GM12873 (cell line): ENCODE results near the gene CROCC.

Experiments
- TF ChIP-seq, protein P1 (sequence below): IDR thresholded peaks from 2 replicates; pipeline ENCODE4 v1.5.1; 2012; ENCODE audit warnings: low read depth, mild to moderate bottlenecking, moderate library complexity, low read length, control low read depth; ENCODE audit not compliant: insufficient read depth; ENCODE audit errors: missing control alignments

The CROCC gene

DNA sequence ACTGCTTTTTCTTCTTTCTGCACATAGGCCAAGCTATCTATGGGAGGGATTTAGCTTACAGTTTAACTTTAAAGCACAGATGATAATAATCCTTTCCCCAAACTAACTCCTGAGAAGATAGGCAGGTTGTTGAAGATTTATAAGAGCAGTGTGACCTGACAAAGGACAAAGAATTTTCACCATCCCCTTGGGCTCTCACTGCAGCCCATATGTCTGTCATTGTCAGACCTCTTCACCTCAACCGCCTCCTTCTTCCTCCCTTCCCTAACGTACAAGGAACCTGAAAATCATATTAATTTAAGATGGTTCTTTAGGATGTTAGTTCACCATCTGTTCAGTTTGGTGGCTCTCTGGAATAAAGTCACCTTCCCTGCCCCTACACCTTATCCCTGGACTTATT lies 21.0 kb upstream of the CROCC start:
- TF ChIP-seq, protein P1, sequence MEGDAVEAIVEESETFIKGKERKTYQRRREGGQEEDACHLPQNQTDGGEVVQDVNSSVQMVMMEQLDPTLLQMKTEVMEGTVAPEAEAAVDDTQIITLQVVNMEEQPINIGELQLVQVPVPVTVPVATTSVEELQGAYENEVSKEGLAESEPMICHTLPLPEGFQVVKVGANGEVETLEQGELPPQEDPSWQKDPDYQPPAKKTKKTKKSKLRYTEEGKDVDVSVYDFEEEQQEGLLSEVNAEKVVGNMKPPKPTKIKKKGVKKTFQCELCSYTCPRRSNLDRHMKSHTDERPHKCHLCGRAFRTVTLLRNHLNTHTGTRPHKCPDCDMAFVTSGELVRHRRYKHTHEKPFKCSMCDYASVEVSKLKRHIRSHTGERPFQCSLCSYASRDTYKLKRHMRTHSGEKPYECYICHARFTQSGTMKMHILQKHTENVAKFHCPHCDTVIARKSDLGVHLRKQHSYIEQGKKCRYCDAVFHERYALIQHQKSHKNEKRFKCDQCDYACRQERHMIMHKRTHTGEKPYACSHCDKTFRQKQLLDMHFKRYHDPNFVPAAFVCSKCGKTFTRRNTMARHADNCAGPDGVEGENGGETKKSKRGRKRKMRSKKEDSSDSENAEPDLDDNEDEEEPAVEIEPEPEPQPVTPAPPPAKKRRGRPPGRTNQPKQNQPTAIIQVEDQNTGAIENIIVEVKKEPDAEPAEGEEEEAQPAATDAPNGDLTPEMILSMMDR = no peak

DNA sequence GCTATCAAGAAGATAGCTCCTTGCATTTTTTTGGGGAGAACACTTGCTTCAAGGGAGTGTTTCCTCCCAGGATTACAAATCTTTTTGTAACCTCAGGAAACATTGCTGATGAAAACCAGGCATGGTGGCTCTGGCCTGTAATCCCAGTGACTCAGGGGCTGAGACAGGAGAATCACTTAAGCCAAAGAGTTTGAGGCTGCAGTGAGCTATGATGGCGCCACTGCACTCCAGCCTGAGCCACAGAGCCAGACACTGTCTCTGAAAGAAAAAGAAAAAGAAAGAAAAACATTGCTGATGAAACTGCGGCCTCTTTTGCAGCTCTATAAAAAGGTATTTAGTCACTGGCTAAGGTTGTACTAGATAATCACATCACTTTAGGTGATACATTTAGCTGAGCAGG lies 18.7 kb upstream of the CROCC start:
- TF ChIP-seq, protein P1 = no peak

DNA sequence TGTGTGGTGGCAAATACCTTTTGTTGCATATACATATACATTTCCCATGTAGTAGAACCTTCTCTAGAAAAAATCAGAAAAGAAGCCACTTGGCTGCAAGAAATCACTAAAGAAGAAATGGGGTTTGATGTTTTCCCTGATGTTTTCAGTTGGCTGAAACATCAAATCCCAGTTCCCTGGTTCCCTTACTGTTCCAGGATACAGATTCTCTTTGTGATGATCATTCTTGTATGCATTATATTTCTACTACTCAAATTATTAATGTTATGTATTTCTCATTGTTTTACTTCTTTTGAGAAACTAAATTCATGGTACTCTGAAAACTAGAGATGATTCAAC lies 18.3 kb upstream of the CROCC start:
- TF ChIP-seq, protein P1 = no peak

DNA sequence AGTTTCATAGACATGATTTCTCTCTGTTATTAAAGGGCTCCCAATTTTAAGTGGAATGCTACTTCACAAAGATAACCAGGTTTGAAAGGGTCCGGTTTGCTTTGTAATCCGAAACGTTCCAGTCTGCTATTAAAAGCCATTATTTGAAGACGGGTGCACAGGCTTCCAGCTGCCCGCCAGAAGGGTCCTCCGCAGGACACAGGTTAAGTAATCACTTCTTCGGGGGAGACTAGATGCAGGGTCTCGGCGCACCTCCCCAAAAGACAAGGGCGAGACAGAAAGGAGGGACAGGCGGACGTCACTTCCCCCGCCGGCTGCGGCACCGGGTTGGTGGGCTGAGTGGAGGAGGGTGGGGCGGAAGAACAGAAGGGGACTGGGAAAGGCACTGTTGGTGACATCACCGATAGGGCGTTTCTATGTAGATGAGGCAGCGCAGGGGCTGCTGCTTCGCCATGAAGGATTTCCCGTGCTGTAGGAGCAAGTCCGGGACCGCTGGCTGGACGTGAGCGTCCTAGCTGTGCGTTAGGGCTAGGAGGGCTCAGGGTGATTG lies 17.1 kb upstream of the CROCC start:
- TF ChIP-seq, protein P1 = no peak

DNA sequence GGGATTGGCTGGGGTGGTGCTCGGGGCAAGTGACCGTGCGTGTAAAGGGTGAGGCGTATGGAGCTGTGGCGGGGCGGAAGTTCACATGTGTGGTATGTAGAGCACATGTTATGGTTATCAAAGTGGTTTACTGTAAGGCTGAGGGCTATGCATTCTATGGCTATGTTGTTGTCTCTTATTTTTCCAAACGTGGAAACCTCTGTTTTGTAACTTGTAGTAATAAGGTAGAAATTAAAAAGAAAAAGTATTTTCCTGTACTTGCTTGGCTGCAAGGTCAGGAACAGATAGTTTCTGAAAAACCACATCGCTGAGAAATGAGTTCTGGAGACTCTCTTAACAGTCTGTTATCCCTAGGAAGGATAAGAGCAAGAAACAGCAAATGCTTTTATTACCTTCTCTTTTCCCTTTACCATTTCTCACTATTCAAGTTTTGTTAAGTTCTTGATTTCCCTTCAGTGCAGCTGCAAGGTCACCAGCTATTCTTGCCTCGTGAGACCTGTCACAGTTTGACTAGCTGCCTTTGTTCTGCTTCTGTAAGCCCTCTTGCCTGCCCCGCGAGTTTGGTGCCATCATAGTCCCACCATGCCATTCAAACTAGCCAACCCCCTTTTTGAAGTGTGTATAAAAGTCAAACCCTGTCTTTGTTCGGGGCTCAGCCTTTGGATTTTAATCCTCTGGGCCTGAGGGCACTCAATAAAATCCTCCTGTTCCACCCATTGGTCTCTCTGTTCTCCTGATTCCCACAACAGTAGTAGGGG lies 16.4 kb upstream of the CROCC start:
- TF ChIP-seq, protein P1 = no peak

DNA sequence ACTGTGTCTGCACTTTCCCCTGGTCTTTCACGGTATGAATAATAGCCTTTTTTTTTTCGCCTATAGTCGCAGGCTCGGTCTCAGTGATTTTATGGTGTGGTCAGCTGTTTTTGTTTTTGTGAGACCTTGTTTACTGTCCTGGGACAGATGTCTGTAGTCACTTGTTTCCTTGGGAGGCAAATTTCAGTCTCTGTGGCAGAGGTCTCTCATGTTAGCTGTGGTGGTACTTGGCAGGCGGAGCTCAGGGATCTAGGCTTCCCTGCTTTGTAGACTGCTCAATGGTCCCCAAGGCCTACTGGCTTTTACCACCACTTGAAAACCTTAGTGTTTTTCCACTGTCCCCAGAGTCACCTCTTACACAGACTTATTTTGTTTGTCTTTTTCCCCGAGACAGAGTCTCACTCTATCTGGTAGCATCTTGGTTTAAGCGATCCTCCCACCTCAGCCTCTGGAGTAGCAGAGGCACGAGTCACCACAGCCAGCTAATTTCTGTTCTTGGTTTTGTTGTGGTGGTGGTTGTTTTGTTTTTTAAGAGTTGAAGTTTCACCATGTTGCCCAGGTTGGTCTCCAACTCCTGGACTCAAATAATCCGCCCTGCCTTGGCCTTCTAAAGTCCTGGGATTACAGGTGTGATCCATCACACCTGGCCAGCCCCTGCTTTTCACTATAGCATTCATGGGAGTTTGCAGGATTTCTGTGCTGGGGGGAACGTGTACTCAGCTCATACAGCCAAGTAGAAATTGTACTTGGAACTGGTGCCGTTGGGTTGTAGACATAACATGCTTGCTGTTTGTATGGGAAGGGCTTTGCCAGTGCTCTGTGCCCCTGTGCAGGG lies 15.6 kb upstream of the CROCC start:
- TF ChIP-seq, protein P1 = no peak

DNA sequence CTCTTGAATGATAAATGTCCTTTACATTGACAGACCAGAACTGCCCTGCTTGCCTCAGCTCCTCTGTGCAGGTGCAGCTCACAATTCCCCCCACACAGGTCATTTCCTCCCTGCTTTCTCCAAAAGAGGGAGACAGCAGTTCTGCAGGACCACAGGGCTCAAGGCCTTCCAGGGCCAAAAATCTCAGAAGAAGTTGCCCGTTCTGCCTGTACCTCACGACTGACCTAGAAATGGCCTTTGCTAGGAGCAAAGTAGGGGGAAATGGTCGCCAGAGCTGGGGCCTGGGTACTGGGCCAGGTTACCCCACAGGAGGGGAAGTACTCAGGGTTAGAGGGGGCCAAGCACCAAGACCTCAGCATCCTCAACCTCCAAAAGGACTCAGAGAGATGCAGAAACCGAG lies 14.9 kb upstream of the CROCC start:
- TF ChIP-seq, protein P1 = no peak
